HepG2 (cell line): ENCODE data around the gene SERPINA3. TPM values are rescaled to one million over a fixed set of nuclear protein-coding genes. Genes with fewer than 3 reads are reported as not detected.

Source experiments
- ATF6 ChIP-seq: sonication (generic); formaldehyde crosslinking; conservative IDR thresholded peaks from 2 replicates; pipeline ENCODE4 v1.4.0; 2020; ENCODE audit warnings: missing genetic modification reagents
- ELK4 ChIP-seq: sonication (generic); formaldehyde crosslinking; IDR thresholded peaks from 2 replicates; pipeline ENCODE4 v1.9.0; 2021; ENCODE audit warnings: missing genetic modification reagents, borderline replicate concordance
- HDAC1 ChIP-seq: sonication (generic); formaldehyde crosslinking; IDR thresholded peaks from 2 replicates; pipeline ENCODE4 v1.5.1; 2020; ENCODE audit warnings: mild to moderate bottlenecking, missing genetic modification reagents
- HINFP ChIP-seq: sonication (generic); formaldehyde crosslinking; IDR thresholded peaks from 2 replicates; pipeline ENCODE4 v1.4.0; 2020; ENCODE audit warnings: low read depth, mild to moderate bottlenecking, missing genetic modification reagents
- HNF1A ChIP-seq, 2 experiments: sonication (generic) in 1 of 2; formaldehyde crosslinking in 1 of 2; IDR thresholded peaks; 2 replicates each; pipeline versions ENCODE4 v1.4.0 to v1.6.1; 2016 to 2020; ENCODE audit warnings: borderline replicate concordance in 1 of 2, low read depth in 1 of 2, mild to moderate bottlenecking in 1 of 2, missing genetic modification reagents in 1 of 2
- MAFK ChIP-seq, 2 experiments: IDR thresholded peaks in 1 of 2; conservative IDR thresholded peaks in 1 of 2; 2 replicates each; pipeline ENCODE4 v1.6.1; 2011; ENCODE audit warnings: improper control_type of control experiment in 2 of 2, low read length in 2 of 2
- PRMT3 ChIP-seq: sonication (generic); formaldehyde crosslinking; IDR thresholded peaks from 2 replicates; pipeline ENCODE4 v1.8.1; 2022; ENCODE audit warnings: low read depth, mild to moderate bottlenecking, moderate library complexity, missing genetic modification reagents, borderline replicate concordance
- SOX13 ChIP-seq, 3 experiments: fragments of 450-650 bp in 1 of 3; sonication (generic) in 1 of 3; formaldehyde crosslinking in 1 of 3; IDR thresholded peaks in 2 of 3; conservative IDR thresholded peaks in 1 of 3; 2 replicates each; pipeline versions ENCODE4 v1.5.0 to v1.6.1; 2016 to 2020; ENCODE audit warnings: antibody characterized with exemption in 1 of 3, mild to moderate bottlenecking in 1 of 3, missing compliant biosample characterization in 1 of 3, missing genetic modification reagents in 1 of 3, moderate library complexity in 1 of 3
- TBP ChIP-seq: sonication (generic); formaldehyde crosslinking; IDR thresholded peaks from 2 replicates; pipeline ENCODE4 v1.5.0; 2020; ENCODE audit warnings: missing genetic modification reagents
- ZBTB14 ChIP-seq: sonication (generic); formaldehyde crosslinking; IDR thresholded peaks from 2 replicates; pipeline ENCODE4 v1.4.0; 2020; ENCODE audit warnings: missing genetic modification reagents
- ZFY ChIP-seq: sonication (generic); formaldehyde crosslinking; IDR thresholded peaks from 2 replicates; pipeline ENCODE4 v1.4.0; 2020; ENCODE audit warnings: missing genetic modification reagents
- ZNF296 ChIP-seq: sonication (generic); formaldehyde crosslinking; conservative IDR thresholded peaks from 2 replicates; pipeline ENCODE4 v1.5.0; 2020; ENCODE audit warnings: mild to moderate bottlenecking, missing genetic modification reagents
- ZNF496 ChIP-seq: sonication (generic); formaldehyde crosslinking; IDR thresholded peaks from 2 replicates; pipeline ENCODE4 v1.8.1; 2023; ENCODE audit warnings: mild to moderate bottlenecking, moderate library complexity, missing genetic modification reagents; ENCODE audit not compliant: insufficient replicate concordance
- ZNF512 ChIP-seq: sonication (generic); formaldehyde crosslinking; IDR thresholded peaks from 2 replicates; pipeline ENCODE4 v1.4.0; 2020; ENCODE audit warnings: mild to moderate bottlenecking, missing genetic modification reagents
- ZNF557 ChIP-seq: sonication (generic); formaldehyde crosslinking; IDR thresholded peaks from 2 replicates; pipeline ENCODE4 v1.4.0; 2020; ENCODE audit warnings: missing genetic modification reagents
- polyA plus RNA-seq, 8 experiments: library from polyadenylated mRNA; depleted of rRNA in 3 of 8; stranded (reverse) in 7 of 8; unstranded in 1 of 8; fragments of >200 nt; fragmentation: Illumina TruSeq in 4 of 8; extraction: Trizol in 4 of 8; gene quantifications; 2 replicates each; pipeline versions ENCODE4 v1.2.1 to v1.2.3, GENCODE V29; 2011 to 2016; ENCODE audit warnings: low read depth in 4 of 8, missing spikeins in 1 of 8, mixed read lengths in 1 of 8; ENCODE audit not compliant: insufficient read depth in 1 of 8
- total RNA-seq, 5 experiments: library from RNA; depleted of rRNA; stranded (reverse); fragments of >200 nt; fragmentation: Illumina TruSeq; extraction: Trizol; gene quantifications; 2 replicates each; pipeline ENCODE4 v1.2.3, GENCODE V29; 2016; ENCODE audit warnings: low read depth in 1 of 5

The SERPINA3 gene
- total and polyA plus RNA-seq, 2 of the 13 experiments (the other 11 are each of a cell fraction or from before 2014, with no cell fraction given) = 825 to 2,200 TPM

- TF ChIP-seq HNF1A (IDR thresholded peaks at IDR 0.05; ENCODE audit: low read depth) (no peak), HNF1A (CRISPR knock-in tag; IDR thresholded peaks at IDR 0.05; ENCODE audit: borderline replicate concordance) (0 out of 2 replicates have a peak, but pooled peaks have one; percentile 16), ZBTB14 (no peak), ZNF496 (CRISPR knock-in tag) (no peak), HINFP (CRISPR knock-in tag) (no peak), PRMT3 (CRISPR knock-in tag) (no peak), SOX13 (IDR thresholded peaks at IDR 0.05) (no peak), SOX13 (CRISPR knock-in tag; conservative IDR thresholded peaks at IDR 0.05 in 1 of 2, IDR thresholded peaks at IDR 0.05 in 1 of 2) (no peak), ZNF296 (CRISPR knock-in tag) (no peak), ZFY (0 out of 2 replicates have a peak, but pooled peaks have one; percentile 37), ZNF512 (no peak), MAFK (conservative IDR thresholded peaks at IDR 0.05 in 1 of 2, IDR thresholded peaks at IDR 0.05 in 1 of 2; ENCODE audit: low read length in 2 of 2) (peak; percentile 75 to 87), HDAC1 (CRISPR knock-in tag) (0 out of 2 replicates have a peak, but pooled peaks have one; percentile 24), ELK4 (CRISPR knock-in tag) (no peak), ZNF557 (CRISPR knock-in tag) (no peak), ATF6 (CRISPR knock-in tag) (no peak), TBP (CRISPR knock-in tag) (no peak)
Observed at GRCh38 chr14:94601884-94602391, 10.3 kb upstream of the SERPINA3 start (continued).
